Karpas-422 (cell line): ENCODE measurements around the gene SMG9. TPM values are rescaled to one million over a fixed set of nuclear protein-coding genes. Genes with fewer than 3 reads are reported as not detected.

Source experiments
- DNase-seq: peaks from one replicate; pipeline ENCODE4 v3.0.0-alpha.2; 2015
- H2AFZ ChIP-seq: fragments of 200-600 bp; sonication (generic); 2 replicates; pipeline ENCODE4 v1.6.1; 2014; ENCODE audit warnings: antibody characterized with exemption, low read length, mixed read lengths
- H3K27ac ChIP-seq: fragments of 200-600 bp; sonication (generic); 2 replicates; pipeline ENCODE4 v1.5.1; 2014; ENCODE audit warnings: mild to moderate bottlenecking, low read length, moderate library complexity
- H3K27me3 ChIP-seq: fragments of 200-600 bp; sonication (generic); 2 replicates; pipeline ENCODE4 v1.6.1; 2014; ENCODE audit warnings: low read length, mixed read lengths
- H3K36me3 ChIP-seq: fragments of 200-600 bp; sonication (generic); 2 replicates; pipeline ENCODE4 v1.6.1; 2014; ENCODE audit warnings: low read length, mixed read lengths; ENCODE audit not compliant: insufficient read depth
- H3K4me1 ChIP-seq: fragments of 200-600 bp; sonication (generic); 2 replicates; pipeline ENCODE4 v1.6.1; 2014; ENCODE audit warnings: mild to moderate bottlenecking, low read length, mixed read lengths
- H3K4me2 ChIP-seq: fragments of 200-600 bp; sonication (generic); 2 replicates; pipeline ENCODE4 v1.6.1; 2014; ENCODE audit warnings: low read length, low read depth, mild to moderate bottlenecking; ENCODE audit not compliant: poor library complexity, severe bottlenecking
- H3K4me3 ChIP-seq: fragments of 200-600 bp; sonication (generic); 2 replicates; pipeline ENCODE4 v1.5.1; 2014; ENCODE audit warnings: mild to moderate bottlenecking, antibody characterized with exemption, low read length, mixed read lengths
- H3K79me2 ChIP-seq: fragments of 200-600 bp; sonication (generic); 2 replicates; pipeline ENCODE4 v1.6.1; 2014; ENCODE audit warnings: mild to moderate bottlenecking, low read length, mixed read lengths
- H3K9ac ChIP-seq: fragments of 200-600 bp; sonication (generic); 2 replicates; pipeline ENCODE4 v1.6.0; 2014; ENCODE audit warnings: low read length
- H3K9me2 ChIP-seq: fragments of 200-600 bp; sonication (generic), shearing (Covaris generic); replicated peaks from 2 replicates; pipeline ENCODE4 v1.6.0; 2014; ENCODE audit warnings: mild to moderate bottlenecking, low read length, moderate library complexity; ENCODE audit not compliant: insufficient read depth
- H3K9me3 ChIP-seq: fragments of 300-700, 200-600 bp; sonication (generic); 2 replicates; pipeline ENCODE4 v1.6.1; 2014; ENCODE audit warnings: low read length, mixed read lengths
- H4K20me1 ChIP-seq: fragments of 200-600 bp; sonication (generic); 2 replicates; pipeline ENCODE4 v1.6.1; 2014; ENCODE audit warnings: mild to moderate bottlenecking, antibody characterized with exemption, low read length, low read depth; ENCODE audit not compliant: insufficient read depth
- total RNA-seq: library from RNA; depleted of rRNA; stranded (reverse); fragments of >200 nt; shearing (Covaris generic); gene quantifications from 2 replicates; pipeline ENCODE4 v1.2.3, GENCODE V29; 2014; ENCODE audit warnings: low replicate concordance

Gene SMG9
- total RNA-seq, 1 experiment from 2014 or later, result 11.0 TPM

DNA sequence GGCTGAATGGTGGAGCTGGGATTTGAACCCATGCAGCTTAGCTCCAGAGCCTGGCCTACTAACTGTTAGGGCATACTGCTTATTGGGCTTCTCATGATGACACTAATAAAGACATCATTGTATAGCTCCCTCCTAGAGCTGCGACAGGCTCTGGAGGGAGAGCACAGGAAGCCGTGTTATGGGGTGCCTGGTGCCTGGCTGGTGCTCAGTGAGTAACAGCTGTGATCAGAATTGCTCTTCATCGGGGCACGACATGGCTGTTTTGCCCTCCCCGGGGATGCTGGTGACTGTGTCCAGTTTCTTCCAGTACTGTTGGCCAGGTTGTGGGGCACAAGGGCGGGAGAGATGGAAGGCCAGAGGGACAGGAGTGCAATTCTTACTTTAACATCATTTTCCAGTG is 42.4 kb upstream of the SMG9 start:
- no peaks in the 10 kb centered on the region for H3K9me2 ChIP-seq
- H3K79me2 ChIP-seq, result no peaks in the 10 kb centered on the region
- no peaks in the 10 kb centered on the region for H3K27me3 ChIP-seq
- H3K4me2 ChIP-seq, result no peak overlapping the region
- H2AFZ ChIP-seq, result no peak overlapping the region
- no peak overlapping the region for H3K4me3 ChIP-seq
- no peak for DNase-seq
- no peaks in the 10 kb centered on the region for H4K20me1 ChIP-seq
- H3K9ac ChIP-seq, result no peak overlapping the region
- H3K36me3 ChIP-seq, result no peaks in the 10 kb centered on the region
- H3K9me3 ChIP-seq, result no peaks in the 10 kb centered on the region
- H3K4me1 ChIP-seq, result no peaks in the 10 kb centered on the region
- no peak overlapping the region for H3K27ac ChIP-seq

- H3K79me2 ChIP-seq, result no peaks in the 10 kb centered on the region
- H3K27ac ChIP-seq, result no peak overlapping the region
- no peak overlapping the region for H2AFZ ChIP-seq
- DNase-seq, result no peak
- H3K9ac ChIP-seq, result no peak overlapping the region
- no peak overlapping the region for H3K4me3 ChIP-seq
- no peaks in the 10 kb centered on the region for H3K27me3 ChIP-seq
- H3K4me2 ChIP-seq, result no peak overlapping the region
- no peaks in the 10 kb centered on the region for H3K9me3 ChIP-seq
- no peaks in the 10 kb centered on the region for H3K4me1 ChIP-seq
- no peaks in the 10 kb centered on the region for H3K9me2 ChIP-seq
- H3K36me3 ChIP-seq, result no peaks in the 10 kb centered on the region
- no peaks in the 10 kb centered on the region for H4K20me1 ChIP-seq
Observed at GRCh38 chr19:43790587-43790986, 35.8 kb upstream of the SMG9 start.

DNA sequence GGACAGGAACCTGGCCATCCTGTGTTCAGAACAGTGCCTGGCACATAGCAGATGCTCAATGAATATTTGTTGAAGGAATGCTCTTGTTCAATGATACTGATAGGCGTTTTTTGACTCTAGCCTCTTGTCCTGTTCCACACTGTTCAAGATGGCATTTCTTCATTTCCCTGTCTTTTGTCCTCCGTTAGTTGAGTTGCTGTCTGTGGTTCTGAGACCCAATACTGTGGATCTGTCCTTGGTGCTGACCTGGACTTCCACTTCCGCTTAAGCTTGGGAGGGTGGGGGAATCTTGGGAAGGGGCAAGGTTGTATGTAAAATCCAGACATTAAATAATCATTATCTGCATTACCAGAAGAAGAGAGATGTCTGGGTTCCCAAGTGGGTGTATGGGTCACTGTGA is 34.3 kb upstream of the SMG9 start:
- Histone ChIP-seq H4K20me1 (no peaks in the 10 kb centered on the region), H3K27ac (no peak overlapping the region), H3K27me3 (no peaks in the 10 kb centered on the region), H3K9ac (no peak overlapping the region), H3K9me2 (no peaks in the 10 kb centered on the region), H3K4me1 (peaks cover 8% of the 10 kb centered on the region; the same call in 1 of the 2 replicates), H2AFZ (no peak overlapping the region), H3K79me2 (no peaks in the 10 kb centered on the region), H3K9me3 (no peaks in the 10 kb centered on the region), H3K36me3 (no peaks in the 10 kb centered on the region), H3K4me2 (no peak overlapping the region), H3K4me3 (no peak overlapping the region)
- DNase-seq, result peak; percentile 68

- Histone ChIP-seq H3K9ac (no peak overlapping the region), H3K27ac (no peak overlapping the region), H3K36me3 (no peaks in the 10 kb centered on the region), H3K9me2 (no peaks in the 10 kb centered on the region), H4K20me1 (no peaks in the 10 kb centered on the region), H3K4me2 (no peak overlapping the region), H3K4me1 (peaks cover 8% of the 10 kb centered on the region; the same call in 1 of the 2 replicates), H3K27me3 (no peaks in the 10 kb centered on the region), H3K9me3 (no peaks in the 10 kb centered on the region), H3K79me2 (no peaks in the 10 kb centered on the region), H3K4me3 (no peak overlapping the region), H2AFZ (no peak overlapping the region)
- DNase-seq, result no peak
Observed at GRCh38 chr19:43786665-43787064, 31.9 kb upstream of the SMG9 start.

GRCh38 chr19:43784981-43785808 is 30.4 kb upstream of the SMG9 start:
- Histone ChIP-seq H3K36me3 (no peaks in the 10 kb centered on the region), H4K20me1 (no peaks in the 10 kb centered on the region), H2AFZ (0 out of 2 replicates have a peak overlapping the region, but pooled peaks have one; percentile 85), H3K9me3 (no peaks in the 10 kb centered on the region), H3K27me3 (no peaks in the 10 kb centered on the region), H3K4me1 (peaks cover 8% of the 10 kb centered on the region; the same call in 1 of the 2 replicates), H3K27ac (no peak overlapping the region), H3K9ac (peak overlapping the region; percentile 40; the same call in 1 of the 2 replicates), H3K4me2 (peak overlapping the region; percentile 30), H3K9me2 (no peaks in the 10 kb centered on the region), H3K4me3 (no peak overlapping the region), H3K79me2 (no peaks in the 10 kb centered on the region)
- DNase-seq, result peak; percentile 83

DNA sequence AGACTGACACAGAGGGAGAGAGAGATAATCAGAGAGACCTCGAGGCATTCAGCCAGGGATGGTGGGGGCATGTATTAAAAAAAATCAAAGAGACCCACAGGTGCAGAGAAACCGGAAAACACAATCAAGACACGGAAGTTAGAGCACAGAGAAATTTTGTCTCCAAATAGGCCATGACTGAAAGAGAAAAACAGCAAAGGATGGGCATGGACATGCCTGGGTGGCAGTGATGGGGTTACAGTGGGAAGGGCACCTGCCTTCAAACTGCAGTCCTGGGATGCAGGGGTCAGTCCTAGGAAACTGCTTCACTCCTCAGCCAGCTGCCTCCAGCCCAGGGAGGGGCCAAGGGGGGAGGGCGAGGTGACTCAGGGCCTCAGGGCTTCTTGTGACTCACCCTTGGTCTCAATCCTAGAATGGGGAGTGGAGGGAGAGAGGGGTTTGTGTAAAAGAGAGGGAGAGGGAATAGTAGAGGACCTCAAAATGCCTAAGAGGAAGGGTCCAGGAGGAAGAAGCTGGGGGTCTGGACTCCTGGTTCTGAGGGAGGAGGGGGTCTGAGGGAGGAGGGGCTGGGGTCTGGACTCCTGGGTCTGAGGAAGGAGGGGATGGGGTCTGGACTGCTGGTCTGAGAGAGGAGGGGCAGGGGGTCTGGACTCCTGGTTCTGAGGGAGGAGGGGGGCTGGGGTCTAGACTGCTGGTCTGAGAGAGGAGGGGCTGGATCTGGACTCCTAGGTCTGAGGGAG is 29.6 kb upstream of the SMG9 start:
- Histone ChIP-seq H4K20me1 (no peaks in the 10 kb centered on the region), H3K9ac (no peak overlapping the region)

GRCh38 chr19:43783636-43784035 is 28.9 kb upstream of the SMG9 start:
- no peak overlapping the region for H2AFZ ChIP-seq
- H3K27ac ChIP-seq, result no peak overlapping the region
- no peaks in the 10 kb centered on the region for H3K9me2 ChIP-seq
- peaks cover 8% of the 10 kb centered on the region; the same call in 1 of the 2 replicates for H3K4me1 ChIP-seq
- no peaks in the 10 kb centered on the region for H3K79me2 ChIP-seq
- H3K36me3 ChIP-seq, result no peaks in the 10 kb centered on the region
- no peak overlapping the region for H3K4me3 ChIP-seq
- H3K9me3 ChIP-seq, result no peaks in the 10 kb centered on the region
- H3K9ac ChIP-seq, result no peak overlapping the region
- no peaks in the 10 kb centered on the region for H4K20me1 ChIP-seq
- H3K27me3 ChIP-seq, result no peaks in the 10 kb centered on the region
- DNase-seq, result no peak
- no peak overlapping the region for H3K4me2 ChIP-seq

More for the DNA sequence above, 29.6 kb upstream of the SMG9 start:
- peak overlapping the region; percentile 69; the same call in 1 of the 2 replicates for H2AFZ ChIP-seq
- no peaks in the 10 kb centered on the region for H3K9me2 ChIP-seq
- peaks cover 8% of the 10 kb centered on the region; the same call in 1 of the 2 replicates for H3K4me1 ChIP-seq
- no peaks in the 10 kb centered on the region for H3K27me3 ChIP-seq
- H3K4me2 ChIP-seq, result no peak overlapping the region
- H3K9me3 ChIP-seq, result no peaks in the 10 kb centered on the region
- no peak for DNase-seq
- H3K4me3 ChIP-seq, result no peak overlapping the region
- H3K27ac ChIP-seq, result no peak overlapping the region
- no peaks in the 10 kb centered on the region for H3K36me3 ChIP-seq
- no peaks in the 10 kb centered on the region for H3K79me2 ChIP-seq

DNA sequence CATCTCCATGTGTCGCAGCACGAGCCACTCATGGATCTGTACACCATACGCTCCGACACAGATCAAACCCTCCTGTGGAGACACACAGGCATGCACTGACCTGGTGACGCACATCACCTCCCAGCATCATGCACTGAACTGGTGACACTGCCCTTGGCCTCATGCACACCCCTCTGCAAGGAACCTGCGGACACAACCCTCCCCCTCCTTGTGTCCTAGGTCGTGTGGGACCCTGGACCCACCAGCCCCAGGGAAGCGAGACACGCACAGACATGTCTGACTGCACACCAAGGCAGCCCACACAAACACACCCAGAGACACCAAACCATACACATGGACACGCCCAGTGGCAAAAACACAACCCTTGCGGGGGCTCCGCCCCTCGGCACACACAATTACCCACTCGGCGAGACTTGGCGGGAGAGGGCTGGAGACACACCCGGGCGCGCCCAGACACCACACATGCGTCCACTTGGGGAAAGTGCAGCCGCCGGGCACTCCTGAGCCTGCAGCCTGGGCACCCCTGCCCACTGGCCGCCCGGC is 28.0 kb upstream of the SMG9 start:
- Histone ChIP-seq H3K27me3 (no peaks in the 10 kb centered on the region), H3K36me3 (no peaks in the 10 kb centered on the region), H3K79me2 (no peaks in the 10 kb centered on the region), H3K4me3 (no peak overlapping the region), H3K4me2 (no peak overlapping the region), H2AFZ (no peak overlapping the region), H3K9me3 (no peaks in the 10 kb centered on the region), H3K9ac (no peak overlapping the region), H4K20me1 (no peaks in the 10 kb centered on the region), H3K4me1 (peaks cover 8% of the 10 kb centered on the region; the same call in 1 of the 2 replicates), H3K9me2 (no peaks in the 10 kb centered on the region), H3K27ac (no peak overlapping the region)
- no peak for DNase-seq
